Measurements from ENCODE around the gene TMEM95. TPM values are rescaled to one million over a fixed set of nuclear protein-coding genes. Genes with fewer than 3 reads are reported as not detected.

The TMEM95 gene
- total and polyA plus RNA-seq, 10 of the 15 experiments (the other 5 are each of a cell fraction or from before 2014, with no cell fraction given) = 0.05 to 0.28 TPM; not detected in 8

DNA sequence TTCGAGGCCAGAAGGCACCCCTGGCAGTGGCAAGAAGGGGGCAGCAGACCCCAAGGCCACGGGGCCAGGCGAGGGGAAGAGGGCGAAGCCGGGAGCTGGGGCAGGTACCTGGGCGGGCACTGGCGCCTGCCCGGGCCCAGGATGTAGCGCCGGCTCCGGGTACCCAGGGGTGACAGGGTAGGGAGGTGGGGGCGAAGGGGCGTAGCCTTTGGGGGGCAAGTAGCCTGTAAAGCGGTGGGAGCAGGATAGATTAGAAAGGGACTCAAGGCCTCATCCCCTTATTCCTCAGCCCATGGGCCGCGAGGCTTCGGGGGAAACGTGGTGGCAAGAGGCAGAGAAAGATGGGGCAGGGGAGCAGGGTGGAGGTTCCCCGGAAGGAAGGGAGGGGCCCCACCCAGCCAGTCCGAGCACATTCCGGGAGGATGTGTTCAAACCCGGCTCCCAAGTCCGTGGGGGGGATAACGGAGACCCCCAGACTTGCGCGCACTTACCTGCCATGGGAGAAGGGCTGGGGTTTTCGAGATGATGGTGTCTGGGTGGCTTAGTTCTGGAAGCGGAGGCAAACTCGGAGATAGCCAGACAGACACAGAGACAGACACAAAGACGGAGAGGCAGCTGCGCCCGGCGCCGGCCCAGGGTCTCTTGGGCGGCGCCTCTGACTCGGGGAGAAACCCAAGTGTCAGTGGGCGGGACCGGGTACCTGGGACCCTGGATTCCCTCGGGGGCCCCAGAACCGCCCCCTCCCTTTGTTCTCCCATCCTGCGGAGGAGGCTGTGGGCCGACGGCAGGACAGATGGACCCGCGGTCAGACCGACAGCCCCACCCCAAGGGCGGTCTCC is 38.9 kb downstream of the TMEM95 start (continued):
- TF ChIP-seq, protein P1, sequence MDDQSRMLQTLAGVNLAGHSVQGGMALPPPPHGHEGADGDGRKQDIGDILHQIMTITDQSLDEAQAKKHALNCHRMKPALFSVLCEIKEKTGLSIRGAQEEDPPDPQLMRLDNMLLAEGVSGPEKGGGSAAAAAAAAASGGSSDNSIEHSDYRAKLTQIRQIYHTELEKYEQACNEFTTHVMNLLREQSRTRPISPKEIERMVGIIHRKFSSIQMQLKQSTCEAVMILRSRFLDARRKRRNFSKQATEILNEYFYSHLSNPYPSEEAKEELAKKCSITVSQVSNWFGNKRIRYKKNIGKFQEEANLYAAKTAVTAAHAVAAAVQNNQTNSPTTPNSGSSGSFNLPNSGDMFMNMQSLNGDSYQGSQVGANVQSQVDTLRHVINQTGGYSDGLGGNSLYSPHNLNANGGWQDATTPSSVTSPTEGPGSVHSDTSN (IDR thresholded peaks at IDR 0.05; ENCODE audit: insufficient replicate concordance, low read depth, low read length) = no peak
- TF ChIP-seq POLR2AphosphoS2 (IDR thresholded peaks at IDR 0.05; ENCODE audit: low read depth, low read length) (no peak), BACH1 (IDR thresholded peaks at IDR 0.05; ENCODE audit: borderline replicate concordance) (no peak), MEF2A (IDR thresholded peaks at IDR 0.05; ENCODE audit: insufficient read depth, low read depth, low read length) (no peak), CEBPB (IDR thresholded peaks at IDR 0.05; ENCODE audit: borderline replicate concordance in 1 of 2, low read depth in 2 of 2, low read length in 2 of 2) (no peak), CREB1 (IDR thresholded peaks at IDR 0.05; ENCODE audit: low read depth) (no peak), NFIC (IDR thresholded peaks at IDR 0.05; ENCODE audit: low read depth, low read length) (no peak), JUNB (IDR thresholded peaks at IDR 0.05) (no peak), ZSCAN29 (IDR thresholded peaks at IDR 0.05) (no peak), TCF3 (IDR thresholded peaks at IDR 0.05; ENCODE audit: borderline replicate concordance, insufficient read depth, low read depth, low read length) (no peak), GABPA (IDR thresholded peaks at IDR 0.05; ENCODE audit: low read depth) (no peak), SUPT20H (IDR thresholded peaks at IDR 0.05; ENCODE audit: borderline replicate concordance, control insufficient read depth, low read depth, low read length) (no peak), POLR2A (IDR thresholded peaks at IDR 0.05; ENCODE audit: low read depth, low read length) (no peak; the same call in 1 of the 2 replicates), ATF7 (IDR thresholded peaks at IDR 0.05; ENCODE audit: low read depth) (no peak), STAT3 (IDR thresholded peaks at IDR 0.05; ENCODE audit: low read depth, low read length) (no peak), CREM (IDR thresholded peaks at IDR 0.05; ENCODE audit: low read depth) (0 out of 2 replicates have a peak, but pooled peaks have one; percentile 3)
- TF ChIP-seq, protein P2, sequence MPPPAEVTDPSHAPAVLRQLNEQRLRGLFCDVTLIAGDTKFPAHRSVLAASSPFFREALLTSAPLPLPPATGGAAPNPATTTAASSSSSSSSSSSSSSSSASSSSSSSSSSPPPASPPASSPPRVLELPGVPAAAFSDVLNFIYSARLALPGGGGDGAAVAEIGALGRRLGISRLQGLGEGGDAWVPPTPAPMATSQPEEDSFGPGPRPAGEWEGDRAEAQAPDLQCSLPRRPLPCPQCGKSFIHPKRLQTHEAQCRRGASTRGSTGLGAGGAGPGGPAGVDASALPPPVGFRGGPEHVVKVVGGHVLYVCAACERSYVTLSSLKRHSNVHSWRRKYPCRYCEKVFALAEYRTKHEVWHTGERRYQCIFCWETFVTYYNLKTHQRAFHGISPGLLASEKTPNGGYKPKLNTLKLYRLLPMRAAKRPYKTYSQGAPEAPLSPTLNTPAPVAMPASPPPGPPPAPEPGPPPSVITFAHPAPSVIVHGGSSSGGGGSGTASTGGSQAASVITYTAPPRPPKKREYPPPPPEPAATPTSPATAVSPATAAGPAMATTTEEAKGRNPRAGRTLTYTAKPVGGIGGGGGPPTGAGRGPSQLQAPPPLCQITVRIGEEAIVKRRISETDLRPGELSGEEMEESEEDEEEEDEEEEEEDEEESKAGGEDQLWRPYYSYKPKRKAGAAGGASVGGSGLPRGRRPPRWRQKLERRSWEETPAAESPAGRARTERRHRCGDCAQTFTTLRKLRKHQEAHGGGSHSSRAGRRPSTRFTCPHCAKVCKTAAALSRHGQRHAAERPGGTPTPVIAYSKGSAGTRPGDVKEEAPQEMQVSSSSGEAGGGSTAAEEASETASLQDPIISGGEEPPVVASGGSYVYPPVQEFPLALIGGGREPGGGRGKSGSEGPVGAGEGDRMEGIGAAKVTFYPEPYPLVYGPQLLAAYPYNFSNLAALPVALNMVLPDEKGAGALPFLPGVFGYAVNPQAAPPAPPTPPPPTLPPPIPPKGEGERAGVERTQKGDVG (CRISPR knock-in tag; IDR thresholded peaks at IDR 0.05) = no peak
- TF ChIP-seq, protein P3, sequence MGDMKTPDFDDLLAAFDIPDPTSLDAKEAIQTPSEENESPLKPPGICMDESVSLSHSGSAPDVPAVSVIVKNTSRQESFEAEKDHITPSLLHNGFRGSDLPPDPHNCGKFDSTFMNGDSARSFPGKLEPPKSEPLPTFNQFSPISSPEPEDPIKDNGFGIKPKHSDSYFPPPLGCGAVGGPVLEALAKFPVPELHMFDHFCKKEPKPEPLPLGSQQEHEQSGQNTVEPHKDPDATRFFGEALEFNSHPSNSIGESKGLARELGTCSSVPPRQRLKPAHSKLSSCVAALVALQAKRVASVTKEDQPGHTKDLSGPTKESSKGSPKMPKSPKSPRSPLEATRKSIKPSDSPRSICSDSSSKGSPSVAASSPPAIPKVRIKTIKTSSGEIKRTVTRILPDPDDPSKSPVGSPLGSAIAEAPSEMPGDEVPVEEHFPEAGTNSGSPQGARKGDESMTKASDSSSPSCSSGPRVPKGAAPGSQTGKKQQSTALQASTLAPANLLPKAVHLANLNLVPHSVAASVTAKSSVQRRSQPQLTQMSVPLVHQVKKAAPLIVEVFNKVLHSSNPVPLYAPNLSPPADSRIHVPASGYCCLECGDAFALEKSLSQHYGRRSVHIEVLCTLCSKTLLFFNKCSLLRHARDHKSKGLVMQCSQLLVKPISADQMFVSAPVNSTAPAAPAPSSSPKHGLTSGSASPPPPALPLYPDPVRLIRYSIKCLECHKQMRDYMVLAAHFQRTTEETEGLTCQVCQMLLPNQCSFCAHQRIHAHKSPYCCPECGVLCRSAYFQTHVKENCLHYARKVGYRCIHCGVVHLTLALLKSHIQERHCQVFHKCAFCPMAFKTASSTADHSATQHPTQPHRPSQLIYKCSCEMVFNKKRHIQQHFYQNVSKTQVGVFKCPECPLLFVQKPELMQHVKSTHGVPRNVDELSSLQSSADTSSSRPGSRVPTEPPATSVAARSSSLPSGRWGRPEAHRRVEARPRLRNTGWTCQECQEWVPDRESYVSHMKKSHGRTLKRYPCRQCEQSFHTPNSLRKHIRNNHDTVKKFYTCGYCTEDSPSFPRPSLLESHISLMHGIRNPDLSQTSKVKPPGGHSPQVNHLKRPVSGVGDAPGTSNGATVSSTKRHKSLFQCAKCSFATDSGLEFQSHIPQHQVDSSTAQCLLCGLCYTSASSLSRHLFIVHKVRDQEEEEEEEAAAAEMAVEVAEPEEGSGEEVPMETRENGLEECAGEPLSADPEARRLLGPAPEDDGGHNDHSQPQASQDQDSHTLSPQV (IDR thresholded peaks at IDR 0.05) = no peak
- TF ChIP-seq, protein P4, sequence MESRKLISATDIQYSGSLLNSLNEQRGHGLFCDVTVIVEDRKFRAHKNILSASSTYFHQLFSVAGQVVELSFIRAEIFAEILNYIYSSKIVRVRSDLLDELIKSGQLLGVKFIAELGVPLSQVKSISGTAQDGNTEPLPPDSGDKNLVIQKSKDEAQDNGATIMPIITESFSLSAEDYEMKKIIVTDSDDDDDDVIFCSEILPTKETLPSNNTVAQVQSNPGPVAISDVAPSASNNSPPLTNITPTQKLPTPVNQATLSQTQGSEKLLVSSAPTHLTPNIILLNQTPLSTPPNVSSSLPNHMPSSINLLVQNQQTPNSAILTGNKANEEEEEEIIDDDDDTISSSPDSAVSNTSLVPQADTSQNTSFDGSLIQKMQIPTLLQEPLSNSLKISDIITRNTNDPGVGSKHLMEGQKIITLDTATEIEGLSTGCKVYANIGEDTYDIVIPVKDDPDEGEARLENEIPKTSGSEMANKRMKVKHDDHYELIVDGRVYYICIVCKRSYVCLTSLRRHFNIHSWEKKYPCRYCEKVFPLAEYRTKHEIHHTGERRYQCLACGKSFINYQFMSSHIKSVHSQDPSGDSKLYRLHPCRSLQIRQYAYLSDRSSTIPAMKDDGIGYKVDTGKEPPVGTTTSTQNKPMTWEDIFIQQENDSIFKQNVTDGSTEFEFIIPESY (IDR thresholded peaks at IDR 0.05) = no peak

Measured in GM12878 (cell line).